HepG2 (cell line): Measurements from ENCODE around the gene RTBDN. TPM values are rescaled to one million over a fixed set of nuclear protein-coding genes. Genes with fewer than 3 reads are reported as not detected.
A peak's percentile ranks its signal among the peaks of the same experiment; 100 is the strongest.

Experiments used
- CEBPB ChIP-seq: IDR thresholded peaks from 2 replicates; pipeline ENCODE4 v1.6.1; 2011; ENCODE audit warnings: low read depth, low read length, improper control_type of control experiment, borderline replicate concordance
- HINFP ChIP-seq: sonication (generic); formaldehyde crosslinking; IDR thresholded peaks from 2 replicates; pipeline ENCODE4 v1.4.0; 2020; ENCODE audit warnings: low read depth, mild to moderate bottlenecking, missing genetic modification reagents
- LCORL ChIP-seq, 2 experiments: fragments of 450-650 bp in 1 of 2; sonication (generic) in 1 of 2; formaldehyde crosslinking in 1 of 2; IDR thresholded peaks; 2 replicates each; pipeline versions ENCODE4 v1.5.0 to v1.6.1; 2017 to 2020; ENCODE audit warnings: antibody characterized with exemption in 1 of 2, missing genetic modification reagents in 1 of 2
- NFYB ChIP-seq: sonication (generic); formaldehyde crosslinking; IDR thresholded peaks from 2 replicates; pipeline ENCODE4 v1.4.0; 2020; ENCODE audit warnings: missing genetic modification reagents
- PLSCR1 ChIP-seq: sonication (generic); formaldehyde crosslinking; IDR thresholded peaks from 2 replicates; pipeline ENCODE4 v1.5.0; 2020; ENCODE audit warnings: missing genetic modification reagents, mild to moderate bottlenecking, borderline replicate concordance
- POLR2AphosphoS5 ChIP-seq: IDR thresholded peaks from 2 replicates; pipeline ENCODE4 v1.6.1; 2012; ENCODE audit warnings: low read depth, low read length
- RFXANK ChIP-seq: IDR thresholded peaks from 2 replicates; pipeline ENCODE4 v1.6.1; 2016
- SCMH1 ChIP-seq: sonication (generic); formaldehyde crosslinking; IDR thresholded peaks from 2 replicates; pipeline ENCODE4 v1.9.0; 2021; ENCODE audit warnings: missing genetic modification reagents, mild to moderate bottlenecking, borderline replicate concordance
- TEAD2 ChIP-seq: sonication (generic); formaldehyde crosslinking; IDR thresholded peaks from 2 replicates; pipeline ENCODE4 v1.9.0; 2021; ENCODE audit warnings: missing genetic modification reagents
- TGIF2 ChIP-seq: IDR thresholded peaks from 2 replicates; pipeline ENCODE4 v1.6.1; 2016; ENCODE audit warnings: control low read depth, missing compliant biosample characterization
- TOE1 ChIP-seq: sonication (generic); formaldehyde crosslinking; IDR thresholded peaks from 2 replicates; pipeline ENCODE4 v1.4.0; 2020; ENCODE audit warnings: mild to moderate bottlenecking, missing genetic modification reagents
- YEATS4 ChIP-seq: sonication (generic); formaldehyde crosslinking; IDR thresholded peaks from 2 replicates; pipeline ENCODE4 v1.4.0; 2020; ENCODE audit warnings: missing genetic modification reagents, borderline replicate concordance
- ZNF337 ChIP-seq: sonication (generic); formaldehyde crosslinking; IDR thresholded peaks from 2 replicates; pipeline ENCODE4 v1.5.1; 2020; ENCODE audit warnings: missing genetic modification reagents, low read depth, mild to moderate bottlenecking, borderline replicate concordance
- ZNF33B ChIP-seq: sonication (generic); formaldehyde crosslinking; IDR thresholded peaks from 2 replicates; pipeline ENCODE4 v1.5.1; 2020; ENCODE audit warnings: mild to moderate bottlenecking, missing genetic modification reagents
- ZNF496 ChIP-seq: sonication (generic); formaldehyde crosslinking; IDR thresholded peaks from 2 replicates; pipeline ENCODE4 v1.8.1; 2023; ENCODE audit warnings: mild to moderate bottlenecking, moderate library complexity, missing genetic modification reagents; ENCODE audit not compliant: insufficient replicate concordance
- ZNF605 ChIP-seq: sonication (generic); formaldehyde crosslinking; IDR thresholded peaks from 2 replicates; pipeline ENCODE4 v1.8.0; 2022; ENCODE audit warnings: mild to moderate bottlenecking, missing genetic modification reagents
- polyA plus RNA-seq, 8 experiments: library from polyadenylated mRNA; depleted of rRNA in 3 of 8; stranded (reverse) in 7 of 8; unstranded in 1 of 8; fragments of >200 nt; fragmentation: Illumina TruSeq in 4 of 8; extraction: Trizol in 4 of 8; gene quantifications; 2 replicates each; pipeline versions ENCODE4 v1.2.1 to v1.2.3, GENCODE V29; 2011 to 2016; ENCODE audit warnings: low read depth in 4 of 8, missing spikeins in 1 of 8, mixed read lengths in 1 of 8; ENCODE audit not compliant: insufficient read depth in 1 of 8
- total RNA-seq, 5 experiments: library from RNA; depleted of rRNA; stranded (reverse); fragments of >200 nt; fragmentation: Illumina TruSeq; extraction: Trizol; gene quantifications; 2 replicates each; pipeline ENCODE4 v1.2.3, GENCODE V29; 2016; ENCODE audit warnings: low read depth in 1 of 5
- TF ChIP-seq, protein P1 (sequence below): sonication (generic); formaldehyde crosslinking; IDR thresholded peaks from 2 replicates; pipeline ENCODE4 v1.9.0; 2022; ENCODE audit warnings: low read depth, missing genetic modification reagents
- TF ChIP-seq, protein P2 (sequence below): sonication (generic); formaldehyde crosslinking; IDR thresholded peaks from 2 replicates; pipeline ENCODE4 v1.5.0; 2020; ENCODE audit warnings: missing genetic modification reagents
- TF ChIP-seq, protein P3 (sequence below): IDR thresholded peaks from 2 replicates; pipeline ENCODE4 v1.6.1; 2016; ENCODE audit warnings: mild to moderate bottlenecking, missing biosample characterization, missing genetic modification reagents
- TF ChIP-seq, protein P4 (sequence below): sonication (generic); formaldehyde crosslinking; IDR thresholded peaks from 2 replicates; pipeline ENCODE4 v1.8.0; 2022; ENCODE audit warnings: mild to moderate bottlenecking, missing genetic modification reagents; ENCODE audit not compliant: insufficient replicate concordance
- TF ChIP-seq, protein P5 (sequence below): IDR thresholded peaks from 2 replicates; pipeline ENCODE4 v1.6.1; 2018; ENCODE audit warnings: missing genetic modification reagents

The RTBDN gene
- total and polyA plus RNA-seq, 2 of the 13 experiments (the other 11 are each of a cell fraction or from before 2014, with no cell fraction given), result 0.27 to 0.48 TPM

DNA sequence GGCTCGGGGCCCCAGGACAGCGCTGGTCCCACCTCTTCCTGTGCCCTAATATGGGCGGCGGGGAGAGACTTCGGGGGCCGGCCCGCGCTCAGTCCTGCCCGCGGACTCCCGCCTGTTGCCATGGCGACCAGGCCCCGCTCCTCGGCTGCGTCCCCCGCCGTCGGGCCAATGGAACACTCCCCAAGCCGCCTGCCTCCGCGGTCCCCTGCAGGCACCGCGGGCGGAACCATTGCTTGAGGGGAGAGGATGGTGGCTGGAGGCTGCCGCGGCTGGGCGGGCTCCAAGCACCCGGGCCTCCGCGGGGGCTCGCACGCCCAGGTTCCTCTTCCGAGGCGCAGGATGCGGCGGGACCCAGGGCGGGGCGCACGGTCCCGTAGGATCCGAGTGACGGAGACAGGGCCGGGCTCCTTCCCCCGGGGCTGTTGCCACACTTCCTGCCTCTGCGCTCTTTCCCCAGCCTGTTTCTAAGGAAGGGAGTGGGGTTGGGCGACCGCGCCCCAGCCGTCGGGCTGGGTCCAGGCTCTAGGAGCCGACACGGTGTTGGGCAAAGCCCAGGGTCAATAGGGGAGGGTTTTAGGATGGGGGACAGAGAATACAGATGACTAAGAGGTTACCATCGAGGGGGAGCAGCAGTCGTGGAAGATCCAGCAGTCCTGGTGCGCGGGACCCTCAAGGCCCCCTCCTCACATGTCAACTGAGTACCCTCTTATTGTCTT lies 44.3 kb downstream of the RTBDN start (continued):
- TF ChIP-seq, protein P1, sequence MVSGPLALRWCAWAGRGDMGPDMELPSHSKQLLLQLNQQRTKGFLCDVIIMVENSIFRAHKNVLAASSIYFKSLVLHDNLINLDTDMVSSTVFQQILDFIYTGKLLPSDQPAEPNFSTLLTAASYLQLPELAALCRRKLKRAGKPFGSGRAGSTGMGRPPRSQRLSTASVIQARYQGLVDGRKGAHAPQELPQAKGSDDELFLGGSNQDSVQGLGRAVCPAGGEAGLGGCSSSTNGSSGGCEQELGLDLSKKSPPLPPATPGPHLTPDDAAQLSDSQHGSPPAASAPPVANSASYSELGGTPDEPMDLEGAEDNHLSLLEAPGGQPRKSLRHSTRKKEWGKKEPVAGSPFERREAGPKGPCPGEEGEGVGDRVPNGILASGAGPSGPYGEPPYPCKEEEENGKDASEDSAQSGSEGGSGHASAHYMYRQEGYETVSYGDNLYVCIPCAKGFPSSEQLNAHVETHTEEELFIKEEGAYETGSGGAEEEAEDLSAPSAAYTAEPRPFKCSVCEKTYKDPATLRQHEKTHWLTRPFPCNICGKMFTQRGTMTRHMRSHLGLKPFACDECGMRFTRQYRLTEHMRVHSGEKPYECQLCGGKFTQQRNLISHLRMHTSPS (CRISPR knock-in tag), result no peak
- TF ChIP-seq ZNF337 (CRISPR knock-in tag) (no peak), SCMH1 (CRISPR knock-in tag) (no peak), ZNF605 (CRISPR knock-in tag) (peak; percentile 34; the same call in 1 of the 2 replicates), PLSCR1 (CRISPR knock-in tag) (no peak), LCORL (IDR thresholded peaks at IDR 0.05) (no peak), LCORL (CRISPR knock-in tag; IDR thresholded peaks at IDR 0.05) (peak; percentile 64; the same call in 1 of the 2 replicates), TOE1 (CRISPR knock-in tag) (no peak), HINFP (CRISPR knock-in tag) (no peak), CEBPB (peak; percentile 78; the same call in 1 of the 2 replicates), ZNF496 (CRISPR knock-in tag) (no peak), TEAD2 (no peak), POLR2AphosphoS5 (no peak), ZNF33B (CRISPR knock-in tag) (no peak), NFYB (CRISPR knock-in tag) (no peak), YEATS4 (CRISPR knock-in tag) (no peak), TGIF2 (CRISPR knock-in tag) (peak; percentile 62; the same call in 1 of the 2 replicates), RFXANK (CRISPR knock-in tag) (no peak)
- TF ChIP-seq, protein P2, sequence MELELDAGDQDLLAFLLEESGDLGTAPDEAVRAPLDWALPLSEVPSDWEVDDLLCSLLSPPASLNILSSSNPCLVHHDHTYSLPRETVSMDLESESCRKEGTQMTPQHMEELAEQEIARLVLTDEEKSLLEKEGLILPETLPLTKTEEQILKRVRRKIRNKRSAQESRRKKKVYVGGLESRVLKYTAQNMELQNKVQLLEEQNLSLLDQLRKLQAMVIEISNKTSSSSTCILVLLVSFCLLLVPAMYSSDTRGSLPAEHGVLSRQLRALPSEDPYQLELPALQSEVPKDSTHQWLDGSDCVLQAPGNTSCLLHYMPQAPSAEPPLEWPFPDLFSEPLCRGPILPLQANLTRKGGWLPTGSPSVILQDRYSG, result no peak
- TF ChIP-seq, protein P3, sequence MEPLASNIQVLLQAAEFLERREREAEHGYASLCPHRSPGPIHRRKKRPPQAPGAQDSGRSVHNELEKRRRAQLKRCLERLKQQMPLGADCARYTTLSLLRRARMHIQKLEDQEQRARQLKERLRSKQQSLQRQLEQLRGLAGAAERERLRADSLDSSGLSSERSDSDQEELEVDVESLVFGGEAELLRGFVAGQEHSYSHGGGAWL, result peak; percentile 57; the same call in 1 of the 2 replicates
- TF ChIP-seq, protein P4, sequence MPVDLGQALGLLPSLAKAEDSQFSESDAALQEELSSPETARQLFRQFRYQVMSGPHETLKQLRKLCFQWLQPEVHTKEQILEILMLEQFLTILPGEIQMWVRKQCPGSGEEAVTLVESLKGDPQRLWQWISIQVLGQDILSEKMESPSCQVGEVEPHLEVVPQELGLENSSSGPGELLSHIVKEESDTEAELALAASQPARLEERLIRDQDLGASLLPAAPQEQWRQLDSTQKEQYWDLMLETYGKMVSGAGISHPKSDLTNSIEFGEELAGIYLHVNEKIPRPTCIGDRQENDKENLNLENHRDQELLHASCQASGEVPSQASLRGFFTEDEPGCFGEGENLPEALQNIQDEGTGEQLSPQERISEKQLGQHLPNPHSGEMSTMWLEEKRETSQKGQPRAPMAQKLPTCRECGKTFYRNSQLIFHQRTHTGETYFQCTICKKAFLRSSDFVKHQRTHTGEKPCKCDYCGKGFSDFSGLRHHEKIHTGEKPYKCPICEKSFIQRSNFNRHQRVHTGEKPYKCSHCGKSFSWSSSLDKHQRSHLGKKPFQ, result no peak
- TF ChIP-seq, protein P5, sequence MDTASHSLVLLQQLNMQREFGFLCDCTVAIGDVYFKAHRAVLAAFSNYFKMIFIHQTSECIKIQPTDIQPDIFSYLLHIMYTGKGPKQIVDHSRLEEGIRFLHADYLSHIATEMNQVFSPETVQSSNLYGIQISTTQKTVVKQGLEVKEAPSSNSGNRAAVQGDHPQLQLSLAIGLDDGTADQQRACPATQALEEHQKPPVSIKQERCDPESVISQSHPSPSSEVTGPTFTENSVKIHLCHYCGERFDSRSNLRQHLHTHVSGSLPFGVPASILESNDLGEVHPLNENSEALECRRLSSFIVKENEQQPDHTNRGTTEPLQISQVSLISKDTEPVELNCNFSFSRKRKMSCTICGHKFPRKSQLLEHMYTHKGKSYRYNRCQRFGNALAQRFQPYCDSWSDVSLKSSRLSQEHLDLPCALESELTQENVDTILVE, result peak; percentile 59; the same call in 1 of the 2 replicates
